Measurements from ENCODE around the gene TSTD2.
"Not testable (repeated sequence)": the region's sequence is repeated elsewhere in the genome, so short reads cannot be mapped to it uniquely, and the experiment has no call there.

The TSTD2 gene

GRCh38 chr9:97629156-97629555 is 4.0 kb downstream of the TSTD2 start:
- no peak for DNase-seq

GRCh38 chr9:97628668-97629067 is 4.5 kb downstream of the TSTD2 start:
- DNase-seq = no peak

DNA sequence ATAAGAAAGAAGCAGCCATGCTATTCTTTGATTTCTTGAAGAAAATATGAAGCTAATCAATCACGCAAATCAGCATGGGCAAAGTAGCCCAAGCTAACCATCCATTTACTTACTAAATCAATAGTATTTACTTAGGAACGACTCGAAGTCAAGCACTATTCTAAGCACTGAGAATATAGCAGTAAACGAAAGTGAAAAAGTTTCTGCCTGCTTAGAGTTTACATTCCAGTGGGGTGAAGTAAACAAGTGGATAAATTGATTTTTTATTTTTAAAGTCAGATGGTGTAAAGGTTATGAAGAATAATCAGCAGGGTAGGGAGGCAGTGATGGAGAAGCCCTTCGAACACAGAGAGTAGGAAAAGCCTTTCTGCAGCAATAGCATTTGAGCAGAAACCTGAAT is 5.5 kb downstream of the TSTD2 start:
- no peak for DNase-seq

GRCh38 chr9:97625620-97626019 is 7.5 kb downstream of the TSTD2 start:
- no peak for DNase-seq

DNA sequence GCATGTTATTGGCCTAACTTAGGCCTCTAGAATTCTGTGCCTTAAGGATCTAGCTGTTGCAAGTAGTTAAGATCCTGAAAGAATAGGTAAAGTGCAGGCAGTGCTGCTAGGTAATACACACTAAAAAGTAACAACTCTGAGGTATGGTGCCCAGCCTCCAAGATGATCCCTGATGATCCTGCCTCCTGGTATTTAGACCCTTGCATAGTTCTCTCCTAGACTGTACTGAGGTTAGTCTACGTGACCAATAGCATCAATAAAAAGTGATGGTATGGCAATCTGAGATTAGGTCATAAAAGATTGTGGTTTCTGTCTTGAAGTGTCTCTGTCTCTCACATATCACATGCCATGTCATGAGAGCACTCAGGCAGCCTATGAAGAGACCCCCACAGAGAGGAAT is 9.2 kb downstream of the TSTD2 start:
- no peak for DNase-seq

DNA sequence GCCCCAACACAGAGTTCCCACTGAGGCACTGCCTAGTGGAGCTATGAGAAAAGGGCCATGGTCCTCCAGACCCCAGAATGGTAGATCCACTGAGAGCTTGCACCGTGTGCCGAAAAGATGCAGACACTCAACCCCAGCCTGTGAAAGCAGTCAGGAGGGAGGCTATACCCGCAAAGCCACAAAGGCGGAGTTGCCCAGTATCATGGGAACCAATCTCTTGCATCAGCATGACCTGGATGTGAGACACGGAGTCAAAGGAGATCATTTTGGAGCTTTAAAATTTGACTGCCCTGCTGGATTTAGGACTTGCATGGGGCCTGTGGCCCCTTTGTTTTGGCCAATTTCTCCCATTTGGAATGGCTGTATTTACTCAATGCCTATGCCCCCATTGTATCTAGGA is 10.7 kb downstream of the TSTD2 start:
- DNase-seq = not testable (repeated sequence)

- DNase-seq = not testable (repeated sequence)
Measured at GRCh38 chr9:97620063-97620462, 13.1 kb downstream of the TSTD2 start.

GRCh38 chr9:97617939-97618416 is 15.2 kb downstream of the TSTD2 start:
- DNase-seq = no peak

GRCh38 chr9:97615439-97616072 is 17.6 kb downstream of the TSTD2 start:
- DNase-seq = peak; percentile 30 to 86

DNA sequence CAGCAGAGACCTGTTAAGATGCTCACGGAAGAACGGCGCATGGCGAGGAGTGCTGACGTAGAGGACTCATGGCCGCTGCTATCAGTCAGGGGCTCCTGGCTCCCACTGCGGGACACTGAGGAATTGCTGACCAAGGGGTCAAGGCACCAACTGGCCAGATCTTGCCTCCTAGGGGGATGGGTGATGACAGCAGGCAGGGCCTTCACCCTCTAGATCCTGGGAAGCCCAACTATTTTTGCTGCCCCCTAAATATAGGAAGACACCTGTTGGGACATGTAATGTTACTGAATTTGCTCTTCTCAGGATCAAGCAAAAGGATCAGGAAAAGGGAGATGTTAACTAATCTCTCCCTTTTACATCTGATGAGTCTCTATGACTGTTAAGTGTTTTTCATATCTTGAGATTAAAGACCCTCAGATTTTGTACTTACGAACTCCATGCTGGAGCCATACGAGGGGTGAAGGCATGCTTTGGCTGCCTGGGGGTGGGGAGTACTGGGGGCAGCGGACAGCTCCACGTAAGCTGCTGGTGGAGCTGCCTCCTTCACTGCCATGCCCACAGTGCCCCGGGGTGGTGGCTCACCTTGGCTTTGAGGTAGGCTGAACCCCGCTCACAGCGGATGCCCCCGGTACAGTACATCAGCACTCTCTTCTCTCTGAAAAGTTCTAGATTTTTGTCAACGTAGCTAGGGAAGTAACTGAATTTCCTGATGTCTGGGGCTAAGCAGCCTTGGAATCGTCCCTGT is 28.1 kb downstream of the TSTD2 start:
- no peak for DNase-seq

DNA sequence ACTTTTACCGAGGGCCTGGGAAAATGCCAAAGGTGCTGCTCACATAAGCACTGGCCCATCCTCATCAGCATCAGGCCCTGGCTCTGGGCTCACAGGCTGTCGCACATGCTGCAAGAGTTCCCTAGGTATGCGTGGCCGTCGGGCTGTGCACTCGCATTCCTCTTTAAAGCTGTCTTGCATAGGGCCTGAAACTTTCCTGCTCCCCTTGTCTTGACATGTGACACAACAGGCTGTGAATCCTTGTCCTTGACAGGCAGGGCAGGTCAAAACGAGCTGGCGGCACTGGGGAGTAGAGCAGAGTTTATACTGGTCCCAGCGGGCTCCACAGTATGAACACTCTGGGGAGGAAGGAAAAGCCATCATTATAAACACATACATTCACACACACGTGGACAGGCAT is 30.7 kb downstream of the TSTD2 start:
- no peak for DNase-seq

GRCh38 chr9:97601228-97601898 is 31.8 kb downstream of the TSTD2 start:
- DNase-seq = no peak

GRCh38 chr9:97600531-97601227 is 32.5 kb downstream of the TSTD2 start:
- DNase-seq = no peak

DNA sequence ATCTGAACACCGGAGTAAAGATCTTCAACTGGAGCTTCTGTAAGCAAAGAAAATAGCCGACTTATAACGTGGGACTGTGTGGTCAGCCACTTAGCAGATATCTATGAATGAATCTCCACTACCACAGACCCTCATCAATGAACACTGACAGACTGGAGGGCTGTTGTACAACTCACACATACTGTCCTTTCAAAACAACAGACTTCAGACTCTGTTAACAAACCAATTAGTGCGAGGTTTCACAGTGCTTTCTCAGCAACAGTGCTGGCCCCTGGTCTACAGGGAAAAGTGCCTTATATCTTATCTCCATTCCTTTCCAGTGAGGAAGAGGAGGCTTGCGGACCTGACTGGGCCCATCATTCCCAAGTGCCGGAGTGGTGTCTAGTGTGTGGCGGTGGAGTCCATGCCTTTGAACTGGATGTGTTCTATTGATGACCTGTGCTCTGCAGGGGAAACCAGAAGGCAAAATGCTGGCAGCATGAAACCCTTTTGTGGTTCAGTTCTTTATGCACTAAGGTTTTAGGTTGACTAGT is 33.8 kb downstream of the TSTD2 start:
- DNase-seq = no peak

DNA sequence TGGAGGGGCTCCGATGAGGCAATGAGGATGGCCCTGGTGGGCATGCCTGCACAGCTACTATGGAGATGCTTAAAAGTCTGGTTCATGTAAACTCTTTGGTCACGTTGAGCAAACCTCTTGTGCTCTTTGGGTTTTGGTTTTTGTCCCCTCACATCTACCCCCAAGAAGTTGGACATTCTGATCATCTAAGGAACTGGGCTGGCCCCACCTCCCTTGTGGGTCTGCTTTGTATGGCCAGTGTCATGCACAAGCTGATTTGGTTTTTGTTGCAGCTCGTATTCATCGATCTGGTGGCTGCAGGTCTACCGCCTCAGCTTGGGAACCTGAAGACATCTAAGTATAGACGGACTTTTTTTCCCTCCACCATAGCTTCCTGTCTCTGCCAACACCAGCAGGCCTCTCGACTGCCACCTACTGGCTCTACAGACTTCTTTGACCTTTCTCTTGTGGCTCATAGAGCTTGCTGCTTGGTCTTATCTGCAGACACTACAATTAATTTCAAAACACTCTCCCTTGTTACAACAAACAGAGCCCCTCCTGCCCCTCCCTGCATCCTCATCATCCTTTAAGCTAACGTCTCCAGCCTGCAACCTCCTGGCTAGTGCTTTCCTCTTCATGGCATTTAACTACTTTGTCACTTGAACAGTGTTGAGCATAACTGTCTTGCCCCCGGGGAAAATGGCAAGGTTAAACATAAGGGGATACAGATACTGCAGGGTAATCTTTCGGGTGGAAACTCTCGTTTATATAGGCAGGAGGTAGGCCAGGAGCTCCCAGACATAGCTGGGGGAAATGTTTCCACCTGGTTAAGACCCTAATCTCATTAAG is 34.5 kb downstream of the TSTD2 start:
- DNase-seq = peak; percentile 63 to 81

DNA sequence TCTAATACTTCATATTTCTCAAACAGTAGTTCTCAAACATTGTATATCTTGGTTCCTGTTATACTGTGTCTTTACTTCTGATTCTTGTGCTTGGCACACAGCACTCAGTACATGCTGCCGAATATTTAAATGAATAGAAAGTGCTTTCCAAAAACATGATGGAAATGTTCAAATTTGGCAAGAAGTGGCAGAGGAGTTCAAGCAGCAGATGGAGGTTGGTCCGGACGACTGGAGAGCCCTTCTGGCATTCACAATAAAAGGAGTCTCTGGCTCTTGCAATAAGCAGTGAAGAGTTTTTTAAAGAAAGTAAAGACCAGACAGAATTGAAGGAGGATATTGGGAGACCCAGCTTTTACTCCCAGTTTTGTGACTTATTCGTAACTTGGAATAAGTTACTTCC is 36.3 kb downstream of the TSTD2 start:
- no peak for DNase-seq

- DNase-seq = no peak
Measured at GRCh38 chr9:97594381-97594921, 38.7 kb downstream of the TSTD2 start.

DNA sequence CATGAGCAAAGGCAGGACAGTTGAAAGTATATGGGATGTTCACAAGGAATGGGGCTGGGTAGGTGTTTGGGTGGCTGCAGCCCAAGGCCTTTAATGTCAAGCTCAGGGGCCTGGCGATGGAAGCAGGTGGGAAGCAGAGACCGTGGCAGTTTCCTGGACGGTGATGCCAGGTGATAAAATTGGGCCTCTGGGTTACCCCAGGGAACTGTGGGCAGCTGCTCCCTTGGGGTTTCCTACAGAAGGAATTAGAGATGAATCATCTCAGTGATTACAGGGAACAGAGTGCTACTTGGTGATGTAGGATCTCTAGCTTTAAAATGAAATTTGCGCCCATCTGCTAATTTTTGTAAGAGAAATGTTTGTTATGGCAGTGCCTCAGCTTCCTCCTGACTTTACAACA is 39.2 kb downstream of the TSTD2 start:
- DNase-seq = no peak

- no peak for DNase-seq
Measured at GRCh38 chr9:97592126-97592525, 41.0 kb downstream of the TSTD2 start.

DNA sequence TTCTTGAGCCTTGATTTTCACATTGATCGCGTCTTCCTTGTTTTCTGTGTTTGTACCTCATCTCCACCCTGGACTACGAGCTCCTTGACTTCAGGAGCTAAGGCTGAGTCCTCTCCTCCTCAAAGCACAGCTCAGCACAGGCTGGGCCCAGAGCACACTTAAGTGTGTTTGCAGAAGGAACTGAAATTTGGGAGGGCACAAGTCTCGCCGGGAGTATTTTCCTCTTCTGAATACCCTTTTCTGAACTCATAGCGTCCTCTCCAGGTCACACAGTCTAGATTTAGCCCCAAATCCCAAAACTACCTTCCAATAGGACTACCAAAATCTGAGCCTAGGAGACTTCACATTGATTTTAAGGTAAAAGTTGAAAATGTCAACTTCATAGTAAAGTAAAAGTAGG is 41.6 kb downstream of the TSTD2 start:
- DNase-seq = no peak

- not testable (repeated sequence) for DNase-seq
Measured at GRCh38 chr9:97586909-97587308, 46.3 kb downstream of the TSTD2 start.

DNA sequence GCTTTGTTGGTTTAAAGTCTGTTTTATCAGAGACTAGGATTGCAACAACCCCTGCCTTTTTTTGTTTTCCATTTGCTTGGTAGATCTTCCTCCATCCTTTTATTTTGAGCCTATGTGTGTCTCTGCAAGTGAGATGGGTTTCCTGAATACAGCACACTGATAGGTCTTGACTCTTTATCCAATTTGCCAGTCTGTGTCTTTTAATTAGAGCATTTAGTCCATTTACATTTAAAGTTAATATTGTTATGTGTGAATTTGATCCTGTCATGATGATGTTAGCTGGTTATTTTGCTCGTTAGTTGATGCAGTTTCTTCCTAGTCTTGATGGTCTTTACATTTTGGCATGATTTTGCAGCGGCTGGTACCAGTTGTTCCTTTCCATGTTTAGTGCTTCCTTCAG is 48.4 kb downstream of the TSTD2 start:
- DNase-seq = not testable (repeated sequence)

Data from inflammatory macrophage treated with lipopolysaccharide for 1 hour (primary cell).